AG04450 (cell line): Measurements from ENCODE around the gene AK1. TPM values are rescaled to one million over a fixed set of nuclear protein-coding genes. Genes with fewer than 3 reads are reported as not detected.

ENCODE experiments used
- CTCF ChIA-PET: fragments of 300-600, 350-600 bp; formaldehyde crosslinking; extraction: SDS; loops from one replicate; lab custom pipeline; 2022; ENCODE audit warnings: antibody characterized with exemption, inconsistent platforms; lab: Charles Lee
- POLR2A ChIA-PET: fragments of 350-600 bp; formaldehyde crosslinking; extraction: SDS; loops from one replicate; lab custom pipeline; 2021; ENCODE audit warnings: antibody characterized with exemption, inconsistent platforms; lab: Yijun Ruan, JAX
- DNase-seq: peaks from one replicate; pipeline ENCODE4 v3.0.0-alpha.2; 2011; ENCODE audit warnings: low read depth, low spot score
- H3K27ac ChIP-seq: one replicate; pipeline ENCODE4 v1.5.1; 2012; ENCODE audit warnings: low read depth, low read length, control low read depth
- H3K27me3 ChIP-seq: one replicate; pipeline ENCODE4 v1.6.0; 2012; ENCODE audit warnings: low read length; ENCODE audit not compliant: control insufficient read depth, insufficient read depth
- H3K4me3 ChIP-seq: 2 replicates; pipeline ENCODE4 v1.5.1; 2011; ENCODE audit warnings: mild to moderate bottlenecking, low read depth, low read length, control low read depth
- H3K9me3 ChIP-seq: 2 replicates; pipeline ENCODE4 v1.5.1; 2012; ENCODE audit warnings: low read length; ENCODE audit not compliant: control insufficient read depth, insufficient read depth
- polyA plus RNA-seq: library from polyadenylated mRNA; depleted of rRNA; stranded (reverse); fragments of >200 nt; gene quantifications from 2 replicates; pipeline ENCODE4 v1.2.3, GENCODE V29; 2011
- TF ChIP-seq, protein P1 (sequence below): IDR thresholded peaks from 2 replicates; pipeline ENCODE4 v1.5.1; 2011; ENCODE audit warnings: low read depth, low read length, control low read depth, inconsistent platforms

AK1 gene
- polyA plus RNA-seq, 1 experiment = 75.9 TPM

GRCh38 chr9:127865645-127866464 lies 11.6 kb downstream of the AK1 start:
- POLR2A ChIA-PET = interaction anchor here (0.6 kb wide), 1 partner anchor 51 kb away, joined by 3 read pairs; the partner anchor contains the start of gene ST6GALNAC4
- Histone ChIP-seq H3K27me3 (no peaks in the 10 kb centered on the region), H3K27ac (no peak overlapping the region), H3K9me3 (no peaks in the 10 kb centered on the region; the same call in 1 of the 2 replicates), H3K4me3 (no peak overlapping the region)
- TF ChIP-seq, protein P1, sequence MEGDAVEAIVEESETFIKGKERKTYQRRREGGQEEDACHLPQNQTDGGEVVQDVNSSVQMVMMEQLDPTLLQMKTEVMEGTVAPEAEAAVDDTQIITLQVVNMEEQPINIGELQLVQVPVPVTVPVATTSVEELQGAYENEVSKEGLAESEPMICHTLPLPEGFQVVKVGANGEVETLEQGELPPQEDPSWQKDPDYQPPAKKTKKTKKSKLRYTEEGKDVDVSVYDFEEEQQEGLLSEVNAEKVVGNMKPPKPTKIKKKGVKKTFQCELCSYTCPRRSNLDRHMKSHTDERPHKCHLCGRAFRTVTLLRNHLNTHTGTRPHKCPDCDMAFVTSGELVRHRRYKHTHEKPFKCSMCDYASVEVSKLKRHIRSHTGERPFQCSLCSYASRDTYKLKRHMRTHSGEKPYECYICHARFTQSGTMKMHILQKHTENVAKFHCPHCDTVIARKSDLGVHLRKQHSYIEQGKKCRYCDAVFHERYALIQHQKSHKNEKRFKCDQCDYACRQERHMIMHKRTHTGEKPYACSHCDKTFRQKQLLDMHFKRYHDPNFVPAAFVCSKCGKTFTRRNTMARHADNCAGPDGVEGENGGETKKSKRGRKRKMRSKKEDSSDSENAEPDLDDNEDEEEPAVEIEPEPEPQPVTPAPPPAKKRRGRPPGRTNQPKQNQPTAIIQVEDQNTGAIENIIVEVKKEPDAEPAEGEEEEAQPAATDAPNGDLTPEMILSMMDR = peak; percentile 1; the same call in 1 of the 2 replicates
- CTCF ChIA-PET = no interaction called here
- no peak for DNase-seq

DNA sequence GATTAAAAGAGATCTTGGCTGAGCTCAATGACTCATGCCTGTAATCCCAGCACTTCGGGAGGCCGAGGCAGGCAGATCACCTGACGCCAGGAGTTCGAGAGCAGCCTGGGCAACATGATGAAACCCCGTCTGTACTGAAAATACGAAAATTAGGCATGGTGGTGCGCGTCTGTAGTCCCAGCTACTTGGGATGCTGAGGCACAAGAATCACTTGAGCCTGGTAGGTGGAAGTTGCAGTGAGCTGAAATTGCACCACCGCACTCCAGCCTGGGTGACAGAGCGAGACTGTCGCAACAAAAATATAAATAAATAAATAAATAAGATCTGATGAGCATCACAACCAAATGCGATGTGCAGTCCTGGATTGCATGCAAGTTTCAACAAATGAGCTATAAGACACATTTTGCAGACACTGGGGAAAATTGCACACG lies 14.3 kb downstream of the AK1 start:
- Histone ChIP-seq H3K9me3 (no peaks in the 10 kb centered on the region; the same call in 1 of the 2 replicates), H3K27ac (no peak overlapping the region), H3K27me3 (no peaks in the 10 kb centered on the region), H3K4me3 (no peak overlapping the region)
- POLR2A ChIA-PET = interaction anchor here (0.6 to 1.1 kb wide), 2 partner anchors 10 to 416 kb away, joined by 3 to 5 read pairs; no protein-coding TSS in a partner anchor
- no peak for DNase-seq
- CTCF ChIA-PET = interaction anchor here (1.4 kb wide), 1 partner anchor 128 kb away, joined by 7 read pairs; the partner anchor contains the start of gene TOR2A
- TF ChIP-seq, protein P1 = no peak

DNA sequence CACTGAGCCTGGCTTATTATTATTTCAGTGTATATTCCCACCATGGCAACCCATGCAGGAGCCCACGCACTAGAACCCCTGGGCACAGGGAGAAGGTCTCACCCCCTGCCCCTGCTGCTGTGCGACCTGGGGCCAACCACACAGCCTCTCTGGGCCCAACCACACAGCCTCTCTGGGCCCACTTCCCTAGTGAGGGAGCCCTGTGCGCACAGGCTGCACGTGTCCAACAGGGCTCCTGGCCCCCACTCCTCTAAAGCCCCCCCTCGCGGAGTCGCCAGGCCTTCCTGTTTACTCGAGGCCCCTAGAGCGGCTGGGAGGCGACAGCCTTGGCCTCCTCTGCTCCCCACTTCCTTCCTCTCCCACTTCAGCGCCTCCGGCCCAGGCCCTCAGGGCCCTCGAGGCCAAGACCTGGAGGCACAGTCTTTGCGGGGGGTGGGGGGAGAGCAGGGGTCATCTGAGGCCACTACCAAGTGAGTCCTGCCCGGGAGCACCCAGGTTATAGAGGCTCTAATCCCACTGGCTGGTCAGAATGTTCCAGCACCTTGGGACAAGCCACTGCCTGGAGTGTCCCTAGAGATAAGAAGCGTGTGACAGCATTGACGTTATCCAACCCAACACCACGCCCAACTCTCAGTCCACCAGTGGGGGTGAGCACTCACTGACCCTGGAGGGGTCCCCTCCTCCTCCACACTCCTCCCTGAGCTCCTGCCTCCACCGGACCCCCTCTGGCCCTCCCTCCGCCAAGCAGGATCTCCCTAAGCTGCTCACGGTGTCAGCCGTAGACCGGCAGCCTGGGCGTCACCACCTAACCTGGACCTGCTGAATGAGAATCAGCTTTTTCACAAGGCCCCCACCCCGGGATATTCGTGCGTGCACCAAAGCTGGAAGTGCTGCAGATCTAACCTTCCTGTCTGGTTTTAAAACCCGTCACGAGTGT lies 15.1 kb downstream of the AK1 start:
- DNase-seq = no peak
- ChIA-PET POLR2A (interaction anchor here (1.1 kb wide), 1 partner anchor 11 kb away, joined by 5 read pairs; no protein-coding TSS in a partner anchor), CTCF (interaction anchor here (1.4 to 1.7 kb wide), 2 partner anchors 8 to 128 kb away, joined by 7 to 12 read pairs; partner anchors contain the start of gene TOR2A)
- Histone ChIP-seq H3K27me3 (no peaks in the 10 kb centered on the region), H3K9me3 (no peaks in the 10 kb centered on the region; the same call in 1 of the 2 replicates), H3K27ac (no peak overlapping the region), H3K4me3 (no peak overlapping the region)
- TF ChIP-seq, protein P1 = no peak

GRCh38 chr9:127860779-127861178 lies 16.7 kb downstream of the AK1 start:
- ChIA-PET CTCF (interaction anchor here (1.7 kb wide), 1 partner anchor 9 kb away, joined by 12 read pairs; no protein-coding TSS in a partner anchor), POLR2A (no interaction called here)
- no peak for DNase-seq

More at GRCh38 chr9:127860779-127861178, 16.7 kb downstream of the AK1 start:
- Histone ChIP-seq H3K27ac (no peak overlapping the region), H3K9me3 (no peaks in the 10 kb centered on the region), H3K4me3 (no peak overlapping the region), H3K27me3 (no peaks in the 10 kb centered on the region)
- TF ChIP-seq, protein P1 = no peak
